ENCODE data around the gene COL27A1.

Gene COL27A1

DNA sequence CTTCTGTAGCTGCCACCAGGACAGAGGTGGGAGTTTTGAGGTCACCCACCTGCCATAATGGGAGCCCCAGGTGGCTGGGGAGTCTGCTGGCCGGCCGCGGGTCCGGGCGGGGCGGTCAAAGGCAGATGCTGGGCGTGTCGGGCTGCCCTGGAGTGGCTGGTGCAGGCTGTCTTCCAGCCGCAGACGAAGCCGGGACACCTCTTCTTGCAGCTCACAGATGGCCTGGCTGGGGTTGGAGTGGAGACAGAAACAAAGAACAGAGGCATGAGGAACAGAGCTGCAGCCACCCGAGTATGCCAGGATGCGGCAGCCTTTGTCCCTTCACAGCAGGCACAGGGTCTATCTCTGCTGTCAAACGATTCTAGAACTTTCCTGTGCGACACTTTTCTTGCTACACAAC is 192.3 kb downstream of the COL27A1 start:
- DNase-seq, result no peak

- DNase-seq, result no peak
Observed at GRCh38 chr9:114348261-114348905, 193.0 kb downstream of the COL27A1 start.

GRCh38 chr9:114348906-114349482 is 193.7 kb downstream of the COL27A1 start:
- peak; percentile 24 for DNase-seq

- no peak for DNase-seq
Observed at GRCh38 chr9:114349713-114350480, 194.6 kb downstream of the COL27A1 start.

DNA sequence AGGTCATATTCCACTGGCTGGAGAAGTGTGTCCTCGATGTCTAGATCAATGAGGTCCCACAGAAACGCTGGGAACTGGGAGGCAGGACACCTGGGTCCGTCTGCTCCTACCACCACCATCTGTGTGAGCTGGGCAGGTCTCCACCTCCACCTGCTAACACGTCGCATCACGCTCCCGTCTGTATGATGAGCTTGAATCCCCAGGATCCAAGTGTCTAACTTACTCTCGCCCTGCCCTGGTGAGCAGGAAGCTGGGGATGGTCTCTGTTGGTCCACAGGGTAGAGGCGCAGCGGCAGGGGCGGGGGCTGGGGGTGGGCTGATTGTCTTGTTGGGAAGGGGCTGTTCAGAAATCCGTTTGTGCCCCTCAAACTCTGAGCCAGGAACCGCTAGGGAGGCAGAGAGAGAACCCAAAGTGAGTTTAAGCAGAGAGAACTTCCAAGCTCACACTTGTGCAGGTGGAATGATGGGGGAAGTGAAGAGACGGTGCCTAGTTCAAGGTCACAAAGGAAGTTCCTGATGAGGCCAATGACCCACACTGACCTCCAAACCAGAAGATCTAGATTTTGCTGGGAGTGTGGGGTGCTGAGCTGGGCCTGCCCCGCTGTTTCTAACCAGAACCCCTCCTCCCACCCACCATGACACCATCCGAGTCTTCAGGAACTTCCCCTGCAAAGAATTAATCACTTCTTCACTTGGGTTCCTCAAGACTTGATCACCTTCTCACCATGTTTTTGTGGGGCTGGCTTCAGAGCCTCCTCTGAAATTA is 195.5 kb downstream of the COL27A1 start:
- DNase-seq, result no peak

DNA sequence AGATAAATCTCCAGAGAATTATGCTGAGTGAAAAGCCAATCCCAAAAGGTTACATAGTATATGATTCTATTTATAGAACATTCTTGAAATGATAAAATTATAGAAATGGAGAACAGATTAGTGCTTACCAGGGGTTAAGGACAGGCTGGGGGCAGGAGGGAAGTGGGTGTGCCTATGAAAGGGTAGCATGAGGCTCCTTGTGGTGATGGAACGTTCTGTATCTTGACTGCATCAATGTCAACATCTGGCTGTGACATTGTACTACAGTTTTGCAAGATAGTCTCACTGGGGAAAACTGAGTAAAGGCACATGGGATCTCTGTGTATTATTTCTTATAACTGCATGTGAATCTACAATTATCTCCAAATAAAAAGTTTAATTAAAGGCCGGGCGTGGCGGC is 196.6 kb downstream of the COL27A1 start:
- no peak for DNase-seq

GRCh38 chr9:114355821-114356220 is 200.5 kb downstream of the COL27A1 start:
- DNase-seq, result no peak

DNA sequence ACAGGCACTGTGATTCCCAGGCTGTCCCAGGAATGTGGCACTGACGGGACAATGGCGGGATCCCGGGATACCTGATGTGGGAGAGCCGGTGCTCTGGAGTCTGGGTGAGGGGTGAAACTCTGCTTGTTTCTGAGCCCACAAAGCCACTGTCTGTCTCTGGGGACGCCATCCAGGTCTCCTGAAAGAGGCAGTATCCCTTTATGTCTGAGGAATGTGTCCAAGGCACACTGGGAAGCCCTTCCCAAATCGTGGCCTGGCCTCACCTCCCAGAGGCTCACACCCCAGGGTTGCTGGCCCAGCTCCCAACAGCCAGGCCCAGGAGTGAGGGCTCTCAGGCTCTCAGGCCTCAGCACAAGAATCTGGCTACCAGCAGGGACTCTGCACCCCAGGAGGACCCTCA is 201.5 kb downstream of the COL27A1 start:
- DNase-seq, result no peak

DNA sequence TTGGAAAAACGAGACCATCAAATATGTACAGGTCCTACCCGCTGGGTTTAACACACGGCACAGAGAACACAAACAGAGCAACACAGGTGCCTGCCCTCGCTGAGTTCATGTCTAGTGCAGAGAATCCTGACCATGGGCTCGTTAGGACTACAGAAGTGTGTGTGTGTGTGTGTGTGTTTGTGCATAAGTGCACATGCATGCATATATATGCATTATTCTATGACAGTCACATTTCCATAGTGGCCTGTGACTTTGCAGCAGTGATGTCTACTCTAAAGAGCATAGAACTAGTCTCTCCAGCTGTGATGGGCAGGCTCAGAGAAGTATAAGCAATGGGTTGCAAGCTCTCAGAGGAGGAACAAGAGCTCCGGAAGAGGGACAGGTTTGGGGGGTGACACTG is 202.0 kb downstream of the COL27A1 start:
- no peak for DNase-seq

DNA sequence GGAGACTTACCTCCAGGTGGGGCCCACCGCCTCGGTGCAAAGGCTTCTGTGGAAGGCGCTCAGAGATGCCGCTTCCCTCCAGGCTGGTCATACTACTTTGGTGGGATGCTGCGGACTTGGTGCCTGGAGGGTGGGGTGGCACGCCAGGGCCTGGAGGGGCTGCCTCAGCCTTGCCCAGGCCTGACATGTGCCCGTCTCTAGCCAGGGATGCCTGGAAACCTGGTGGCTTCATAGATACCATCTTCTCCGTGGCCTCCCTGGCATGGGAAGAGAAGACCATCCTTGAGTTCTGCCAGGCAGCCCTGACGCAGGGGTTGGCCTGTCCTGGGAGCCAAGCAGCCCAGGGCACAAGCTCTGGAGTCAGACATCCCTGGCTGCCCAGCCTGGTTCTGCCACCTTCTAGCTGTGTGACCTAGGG is 202.6 kb downstream of the COL27A1 start:
- DNase-seq, result no peak

DNA sequence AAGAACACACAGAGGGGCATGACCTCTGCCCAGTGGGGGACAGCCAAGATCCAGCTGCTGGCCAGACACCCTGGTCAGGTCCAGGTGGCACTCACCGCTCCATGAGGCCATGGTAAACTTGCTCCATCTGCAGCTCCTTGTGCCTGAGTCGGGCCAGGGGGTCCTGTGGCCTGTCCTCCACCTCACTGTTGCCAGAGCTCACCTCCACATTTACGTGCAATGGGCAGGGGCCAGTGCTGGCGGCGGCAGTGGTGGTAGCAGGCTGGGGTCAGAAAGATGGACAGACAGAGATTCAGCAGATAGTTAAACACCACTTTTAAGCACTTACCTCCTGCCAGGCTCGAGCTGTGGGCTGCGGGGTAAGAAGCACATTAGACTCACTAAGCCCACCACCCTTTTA is 204.5 kb downstream of the COL27A1 start:
- DNase-seq, result no peak

DNA sequence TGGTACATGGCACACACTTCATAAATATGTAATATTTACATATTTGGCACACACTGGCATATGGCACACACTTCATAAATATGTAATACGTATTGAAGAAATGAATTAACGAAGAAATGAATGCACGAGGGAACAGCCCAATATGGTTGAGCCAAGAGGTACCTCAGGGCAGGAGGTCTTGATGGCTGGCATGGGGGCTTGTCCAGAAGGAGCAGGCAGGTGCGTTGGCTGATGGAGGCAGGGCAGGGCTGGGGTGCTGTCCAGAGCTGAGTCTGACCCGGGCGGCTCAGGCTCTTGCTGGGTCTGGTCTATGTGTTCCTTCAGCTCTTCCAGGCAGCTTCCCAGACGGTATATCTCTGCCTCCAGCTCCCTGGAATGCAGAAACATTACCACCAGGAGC is 206.2 kb downstream of the COL27A1 start:
- no peak for DNase-seq

Measured in activated effector memory CD4-positive, alpha-beta T cell treated with Interleukin-2 at 50 U/mL for 16 hours (primary cell).